Measurements from ENCODE around the gene EXOC4. TPM values are rescaled to one million over a fixed set of nuclear protein-coding genes. Genes with fewer than 3 reads are reported as not detected.
"Not testable (repeated sequence)": the region's sequence is repeated elsewhere in the genome, so short reads cannot be mapped to it uniquely, and the experiment has no call there.

The EXOC4 gene
- total and polyA plus RNA-seq, 7 donors: 16.4 to 76.7 (median 50.7) TPM

DNA sequence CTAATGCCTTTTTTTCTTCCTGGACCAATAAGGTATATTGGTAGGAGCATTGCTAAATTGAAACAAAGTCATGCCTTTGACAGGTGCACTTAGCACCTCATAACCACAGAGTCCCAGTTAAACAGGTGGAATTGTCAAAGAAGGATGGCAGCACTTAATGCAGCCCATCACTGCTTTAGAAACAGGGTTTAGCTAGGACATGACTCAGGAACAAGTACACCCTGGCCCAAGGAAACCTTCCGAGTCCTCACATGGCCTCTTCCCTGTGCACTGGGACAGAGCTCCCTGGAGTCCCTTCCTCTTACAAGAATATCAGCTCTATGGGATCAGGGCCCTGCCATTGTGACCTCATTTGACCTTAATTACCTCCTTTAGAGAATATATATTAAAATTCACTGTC is 382.7 kb downstream of the EXOC4 start:
- 96 to 100% methylated on average over 1 of the region's 1 CpG for WGBS, 2 donors

DNA sequence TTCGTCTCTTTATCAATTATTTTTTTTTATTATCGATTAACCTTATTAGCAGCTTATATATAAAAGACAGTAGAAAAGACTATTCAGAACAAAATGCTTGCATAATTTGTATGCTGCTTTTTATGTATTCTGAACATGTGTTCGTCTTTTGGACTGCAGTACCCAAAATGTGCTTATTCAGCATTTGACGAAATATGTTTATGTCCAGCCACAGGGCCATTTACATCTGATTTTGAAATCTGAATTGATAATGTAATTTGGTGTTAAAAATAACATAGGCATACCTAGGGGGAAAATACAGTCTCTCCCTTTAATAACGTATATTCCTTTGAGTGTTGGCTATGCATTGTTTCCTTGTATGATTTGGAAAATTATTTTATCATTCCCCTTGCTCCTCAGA is 386.0 kb downstream of the EXOC4 start:
- Histone ChIP-seq H3K27ac (no peak overlapping the region), H3K4me1 (no peaks in the 10 kb centered on the region), H3K4me3 (no peak overlapping the region), H3K27me3 (no peaks in the 10 kb centered on the region), H3K9me3 (no peaks in the 10 kb centered on the region), H3K36me3 (no peaks in the 10 kb centered on the region)
- WGBS, 2 donors: 95 to 96% methylated on average over 5 of the region's 5 CpGs
- TF ChIP-seq EP300 (IDR thresholded peaks at IDR 0.05): no peak
- no peak for TF ChIP-seq POLR2AphosphoS5 (IDR thresholded peaks at IDR 0.05)
- TF ChIP-seq POLR2A (IDR thresholded peaks at IDR 0.05): no peak
- TF ChIP-seq, protein P1, sequence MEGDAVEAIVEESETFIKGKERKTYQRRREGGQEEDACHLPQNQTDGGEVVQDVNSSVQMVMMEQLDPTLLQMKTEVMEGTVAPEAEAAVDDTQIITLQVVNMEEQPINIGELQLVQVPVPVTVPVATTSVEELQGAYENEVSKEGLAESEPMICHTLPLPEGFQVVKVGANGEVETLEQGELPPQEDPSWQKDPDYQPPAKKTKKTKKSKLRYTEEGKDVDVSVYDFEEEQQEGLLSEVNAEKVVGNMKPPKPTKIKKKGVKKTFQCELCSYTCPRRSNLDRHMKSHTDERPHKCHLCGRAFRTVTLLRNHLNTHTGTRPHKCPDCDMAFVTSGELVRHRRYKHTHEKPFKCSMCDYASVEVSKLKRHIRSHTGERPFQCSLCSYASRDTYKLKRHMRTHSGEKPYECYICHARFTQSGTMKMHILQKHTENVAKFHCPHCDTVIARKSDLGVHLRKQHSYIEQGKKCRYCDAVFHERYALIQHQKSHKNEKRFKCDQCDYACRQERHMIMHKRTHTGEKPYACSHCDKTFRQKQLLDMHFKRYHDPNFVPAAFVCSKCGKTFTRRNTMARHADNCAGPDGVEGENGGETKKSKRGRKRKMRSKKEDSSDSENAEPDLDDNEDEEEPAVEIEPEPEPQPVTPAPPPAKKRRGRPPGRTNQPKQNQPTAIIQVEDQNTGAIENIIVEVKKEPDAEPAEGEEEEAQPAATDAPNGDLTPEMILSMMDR (IDR thresholded peaks at IDR 0.05): no peak
- no peak for DNase-seq
- intact Hi-C loops (cut with DNase I): no loop called here

More for the DNA sequence above, 382.7 kb downstream of the EXOC4 start:
- intact Hi-C loops (cut with DNase I): no loop called here
- H3K4me1 ChIP-seq: no peaks in the 10 kb centered on the region
- TF ChIP-seq EP300 (IDR thresholded peaks at IDR 0.05) (no peak), POLR2A (IDR thresholded peaks at IDR 0.05) (no peak), POLR2AphosphoS5 (IDR thresholded peaks at IDR 0.05) (no peak)
- TF ChIP-seq, protein P1 (IDR thresholded peaks at IDR 0.05): no peak
- DNase-seq: no peak
- H3K4me3 ChIP-seq: no peak overlapping the region
- no peaks in the 10 kb centered on the region for H3K9me3 ChIP-seq
- no peak overlapping the region for H3K27ac ChIP-seq
- H3K36me3 ChIP-seq: peaks cover 0 to 7% (median 0%) of the 10 kb centered on the region in 4 donors
- H3K27me3 ChIP-seq: no peaks in the 10 kb centered on the region

DNA sequence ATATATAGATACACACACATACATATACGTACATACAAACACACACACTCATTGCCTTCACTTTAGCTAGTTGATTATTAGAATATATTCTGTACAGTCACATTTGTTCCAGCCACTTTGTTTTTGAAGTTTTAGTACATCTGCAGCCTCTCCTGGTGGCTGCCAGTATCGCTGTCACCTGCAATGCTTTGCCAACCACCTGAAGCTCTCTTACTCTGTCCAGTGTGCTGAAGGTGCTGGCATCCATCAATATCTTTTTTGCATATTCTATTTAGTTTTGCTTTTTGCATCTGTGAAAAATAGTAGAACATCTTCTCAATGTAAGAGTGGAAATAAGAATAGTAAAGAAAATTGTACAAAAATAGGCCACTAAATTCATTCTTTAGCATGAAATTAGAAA is 388.6 kb downstream of the EXOC4 start:
- Histone ChIP-seq H3K9me3 (peaks cover 0 to 5% (median 0%) of the 10 kb centered on the region in 4 donors), H3K27ac (no peak overlapping the region), H3K4me1 (peaks cover 0 to 11% (median 7%) of the 10 kb centered on the region in 4 donors), H3K36me3 (no peaks in the 10 kb centered on the region), H3K27me3 (no peaks in the 10 kb centered on the region), H3K4me3 (no peak overlapping the region)
- WGBS, 2 donors: 90 to 96% methylated on average over 2 of the region's 2 CpGs
- TF ChIP-seq POLR2A (IDR thresholded peaks at IDR 0.05) (no peak), EP300 (IDR thresholded peaks at IDR 0.05) (no peak), POLR2AphosphoS5 (IDR thresholded peaks at IDR 0.05) (no peak)
- TF ChIP-seq, protein P1 (IDR thresholded peaks at IDR 0.05): no peak
- intact Hi-C loops (cut with DNase I): no loop called here
- DNase-seq: no peak

DNA sequence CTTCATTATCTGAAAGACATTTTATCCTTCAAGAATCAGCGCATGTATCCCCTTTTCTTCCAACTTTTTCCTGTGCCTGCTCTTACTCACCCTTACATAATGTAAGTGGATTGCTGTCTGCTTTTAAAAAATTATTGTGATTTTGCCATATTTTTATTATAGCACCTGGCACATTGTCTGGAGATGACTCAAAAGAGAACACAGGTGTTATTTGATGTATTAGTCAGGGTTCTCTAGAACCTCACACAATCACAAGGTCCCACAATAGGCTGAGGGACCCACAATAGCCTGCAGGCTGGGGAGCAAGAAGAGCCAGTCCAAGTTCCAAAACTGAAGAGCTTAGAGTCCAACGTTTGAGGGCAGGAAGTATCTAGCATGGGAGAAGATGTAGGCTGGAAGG is 390.0 kb downstream of the EXOC4 start:
- no peak for DNase-seq
- Histone ChIP-seq H3K36me3 (no peaks in the 10 kb centered on the region), H3K4me3 (no peak overlapping the region), H3K9me3 (peaks cover 0 to 5% (median 0%) of the 10 kb centered on the region in 4 donors), H3K4me1 (peaks cover 0 to 17% (median 13%) of the 10 kb centered on the region in 4 donors), H3K27me3 (no peaks in the 10 kb centered on the region), H3K27ac (no peak overlapping the region)
- WGBS, 2 donors: 91 to 93% methylated on average over 2 of the region's 2 CpGs
- intact Hi-C loops (cut with DNase I): no loop called here
- TF ChIP-seq EP300 (IDR thresholded peaks at IDR 0.05) (no peak), POLR2A (IDR thresholded peaks at IDR 0.05) (no peak), POLR2AphosphoS5 (IDR thresholded peaks at IDR 0.05) (no peak)
- TF ChIP-seq, protein P1 (IDR thresholded peaks at IDR 0.05): no peak

DNA sequence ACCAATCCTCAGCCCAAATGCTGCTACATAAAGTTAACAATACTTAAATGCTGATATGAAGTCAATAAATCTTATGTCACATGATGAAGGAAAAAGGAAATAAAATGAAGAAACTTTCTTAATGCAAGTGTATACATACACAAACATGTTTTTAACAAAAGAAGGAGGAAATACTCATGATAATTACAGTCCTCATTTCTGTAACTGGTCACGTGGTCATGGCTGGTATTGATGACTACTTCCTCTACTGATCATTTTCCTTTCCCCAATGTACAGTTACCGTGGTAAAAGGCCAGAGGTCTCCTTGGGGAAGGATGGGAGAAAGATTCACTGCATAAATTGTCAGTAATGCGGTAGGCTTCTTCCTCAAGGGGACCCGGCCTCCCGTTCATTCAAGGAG is 390.8 kb downstream of the EXOC4 start:
- peaks cover 0 to 17% (median 13%) of the 10 kb centered on the region in 4 donors for H3K4me1 ChIP-seq
- intact Hi-C loops (cut with DNase I); H3K36me3 ChIP-seq; DNase-seq; H3K9me3 ChIP-seq; H3K4me3 ChIP-seq; H3K27me3 ChIP-seq; H3K27ac ChIP-seq: not testable (repeated sequence)
- whole genome bisulfite sequencing, 2 donors: 87 to 95% methylated on average over 5 of the region's 5 CpGs

Measured in sigmoid colon (tissue), 7 donors.